ENCODE data around the gene LRP2.
A peak's percentile ranks its signal among the peaks of the same experiment; 100 is the strongest.

Gene LRP2

GRCh38 chr2:169159686-169160085, 202.6 kb downstream of the LRP2 start:
- no peak for TF ChIP-seq CTCF (IDR thresholded peaks at IDR 0.05; ENCODE audit: unreplicated experiment in 3 of 3)
- Mint-ChIP-seq H3K9me3 (peaks cover under 1% of the 10 kb centered on the region), H3K27me3 (ENCODE audit: low read depth) (no peaks in the 10 kb centered on the region), H3K27ac (no peak overlapping the region), H3K4me1 (no peaks in the 10 kb centered on the region), H3K36me3 (ENCODE audit: low read depth) (peaks cover 17% of the 10 kb centered on the region), H3K4me3 (no peak overlapping the region)

GRCh38 chr2:169158874-169159273, 203.5 kb downstream of the LRP2 start:
- no peaks in the 10 kb centered on the region for H3K27me3 Mint-ChIP-seq (ENCODE audit: low read depth)
- no peak overlapping the region for H3K27ac Mint-ChIP-seq
- H3K9me3 Mint-ChIP-seq: peaks cover 6% of the 10 kb centered on the region
- H3K4me1 Mint-ChIP-seq: no peaks in the 10 kb centered on the region
- H3K36me3 Mint-ChIP-seq (ENCODE audit: low read depth): peaks cover 21% of the 10 kb centered on the region
- TF ChIP-seq CTCF (IDR thresholded peaks at IDR 0.05; ENCODE audit: unreplicated experiment in 3 of 3): no peak
- no peak overlapping the region for H3K4me3 Mint-ChIP-seq

- no peak for TF ChIP-seq CTCF (IDR thresholded peaks at IDR 0.05; ENCODE audit: unreplicated experiment in 3 of 3)
- Mint-ChIP-seq H3K4me3 (no peak overlapping the region), H3K27me3 (ENCODE audit: low read depth) (no peaks in the 10 kb centered on the region), H3K9me3 (no peaks in the 10 kb centered on the region), H3K36me3 (ENCODE audit: low read depth) (no peaks in the 10 kb centered on the region), H3K27ac (no peak overlapping the region), H3K4me1 (no peaks in the 10 kb centered on the region)
Measured at GRCh38 chr2:169146220-169146619, 216.1 kb downstream of the LRP2 start.

GRCh38 chr2:169143998-169144397, 218.3 kb downstream of the LRP2 start:
- Mint-ChIP-seq H3K36me3 (ENCODE audit: low read depth) (no peaks in the 10 kb centered on the region), H3K9me3 (no peaks in the 10 kb centered on the region), H3K4me1 (peaks cover 4% of the 10 kb centered on the region), H3K27me3 (ENCODE audit: low read depth) (no peaks in the 10 kb centered on the region), H3K4me3 (no peak overlapping the region), H3K27ac (no peak overlapping the region)
- no peak for TF ChIP-seq CTCF (IDR thresholded peaks at IDR 0.05; ENCODE audit: unreplicated experiment in 3 of 3)

GRCh38 chr2:169141713-169142352, 220.5 kb downstream of the LRP2 start:
- Mint-ChIP-seq H3K36me3 (ENCODE audit: low read depth) (no peaks in the 10 kb centered on the region), H3K4me3 (no peak overlapping the region), H3K27ac (no peak overlapping the region), H3K27me3 (ENCODE audit: low read depth) (no peaks in the 10 kb centered on the region), H3K9me3 (no peaks in the 10 kb centered on the region), H3K4me1 (peaks cover 4% of the 10 kb centered on the region)
- TF ChIP-seq CTCF (IDR thresholded peaks at IDR 0.05; ENCODE audit: unreplicated experiment in 3 of 3): peak; percentile 41 to 58 (median 52)

Data from nephron (organoid).